ENCODE measurements around the gene ABHD2.

- TF ChIP-seq CTCF (IDR thresholded peaks at IDR 0.05): no peak
- TF ChIP-seq RORB (CRISPR knock-in tag; IDR thresholded peaks at IDR 0.05): no peak
- TF ChIP-seq SMAD4 (CRISPR knock-in tag; IDR thresholded peaks at IDR 0.05): no peak
- no peak for TF ChIP-seq NR2C2 (CRISPR knock-in tag; IDR thresholded peaks at IDR 0.05)
- no peak for TF ChIP-seq MYBL2 (CRISPR knock-in tag; IDR thresholded peaks at IDR 0.05)
- TF ChIP-seq ZNF138 (CRISPR knock-in tag; conservative IDR thresholded peaks at IDR 0.05): no peak
Measured at GRCh38 chr15:89138999-89139612, 50.9 kb downstream of the ABHD2 start.
